MM.1S (cell line): Measurements from ENCODE around the gene NCBP2L.

Experiments
- DNase-seq: peaks from one replicate; pipeline ENCODE4 v3.0.0-alpha.2; 2015
- H2AFZ ChIP-seq: fragments of 300-600 bp; sonication (generic); 2 replicates; pipeline ENCODE4 v1.6.0; 2016; ENCODE audit warnings: antibody characterized with exemption, low read length
- H3F3A ChIP-seq: fragments of 300-600 bp; sonication (generic); 2 replicates; pipeline ENCODE4 v1.6.1; 2016; ENCODE audit warnings: mild to moderate bottlenecking, antibody characterized with exemption, low read length, moderate library complexity, mixed read lengths; ENCODE audit not compliant: insufficient read depth
- H3K27ac ChIP-seq: fragments of 300-600 bp; sonication (generic); 2 replicates; pipeline ENCODE4 v1.5.1; 2016; ENCODE audit warnings: mild to moderate bottlenecking, low read length
- H3K27me3 ChIP-seq: fragments of 300-600 bp; sonication (generic); replicated peaks from 2 replicates; pipeline ENCODE4 v1.6.0; 2016; ENCODE audit warnings: low read length; ENCODE audit not compliant: insufficient read depth
- H3K36me3 ChIP-seq: fragments of 300-600 bp; sonication (generic); replicated peaks from 2 replicates; pipeline ENCODE4 v1.6.1; 2016; ENCODE audit warnings: mild to moderate bottlenecking, low read length, mixed read lengths; ENCODE audit not compliant: insufficient read depth
- H3K4me1 ChIP-seq: fragments of 300-600 bp; sonication (generic); 2 replicates; pipeline ENCODE4 v1.6.1; 2016; ENCODE audit warnings: low read length, mixed read lengths
- H3K4me2 ChIP-seq: fragments of 300-600 bp; sonication (generic); 2 replicates; pipeline ENCODE4 v1.6.0; 2016; ENCODE audit warnings: low read depth, low read length
- H3K4me3 ChIP-seq: fragments of 300-600 bp; sonication (generic); 2 replicates; pipeline ENCODE4 v1.5.1; 2016; ENCODE audit warnings: low read length, mixed read lengths
- H3K79me2 ChIP-seq: fragments of 300-600 bp; sonication (generic); 2 replicates; pipeline ENCODE4 v1.6.1; 2016; ENCODE audit warnings: mixed run types, low read length, mixed read lengths
- H3K9ac ChIP-seq: fragments of 300-600 bp; sonication (generic); 2 replicates; pipeline ENCODE4 v1.6.1; 2016; ENCODE audit warnings: low read length, mixed read lengths
- H3K9me2 ChIP-seq: fragments of 300-600 bp; sonication (generic); replicated peaks from 2 replicates; pipeline ENCODE4 v1.6.1; 2016; ENCODE audit warnings: mild to moderate bottlenecking, low read length, mixed read lengths; ENCODE audit not compliant: insufficient read depth
- H3K9me3 ChIP-seq: fragments of 300-600 bp; sonication (generic); replicated peaks from 2 replicates; pipeline ENCODE4 v1.6.1; 2016; ENCODE audit warnings: mild to moderate bottlenecking, low read length, mixed read lengths; ENCODE audit not compliant: insufficient read depth
- H4K20me1 ChIP-seq: fragments of 300-600 bp; sonication (generic); 2 replicates; pipeline ENCODE4 v1.6.1; 2016; ENCODE audit warnings: mild to moderate bottlenecking, low read length, moderate library complexity, mixed read lengths; ENCODE audit not compliant: insufficient read depth
- EZH2 ChIP-seq: fragments of 300-600 bp; sonication (generic); optimal IDR thresholded peaks from 2 replicates; pipeline ENCODE3; 2017; ENCODE audit warnings: low read depth, mild to moderate bottlenecking, antibody characterized with exemption, low read length, mixed read lengths
- EZH2phosphoT487 ChIP-seq: fragments of 300-600 bp; sonication (generic); IDR thresholded peaks from 2 replicates; pipeline ENCODE4 v1.6.1; 2018; ENCODE audit warnings: antibody characterized with exemption, low read length
- TF ChIP-seq, protein P1 (sequence below): fragments of 300-600 bp; sonication (generic); IDR thresholded peaks from 2 replicates; pipeline ENCODE4 v1.5.1; 2016; ENCODE audit warnings: antibody characterized with exemption, low read length, mixed read lengths

The NCBP2L gene

GRCh38 chrX:107750861-107751445, 26.6 kb upstream of the NCBP2L start:
- H4K20me1 ChIP-seq = no peaks in the 10 kb centered on the region
- TF ChIP-seq, protein P1, sequence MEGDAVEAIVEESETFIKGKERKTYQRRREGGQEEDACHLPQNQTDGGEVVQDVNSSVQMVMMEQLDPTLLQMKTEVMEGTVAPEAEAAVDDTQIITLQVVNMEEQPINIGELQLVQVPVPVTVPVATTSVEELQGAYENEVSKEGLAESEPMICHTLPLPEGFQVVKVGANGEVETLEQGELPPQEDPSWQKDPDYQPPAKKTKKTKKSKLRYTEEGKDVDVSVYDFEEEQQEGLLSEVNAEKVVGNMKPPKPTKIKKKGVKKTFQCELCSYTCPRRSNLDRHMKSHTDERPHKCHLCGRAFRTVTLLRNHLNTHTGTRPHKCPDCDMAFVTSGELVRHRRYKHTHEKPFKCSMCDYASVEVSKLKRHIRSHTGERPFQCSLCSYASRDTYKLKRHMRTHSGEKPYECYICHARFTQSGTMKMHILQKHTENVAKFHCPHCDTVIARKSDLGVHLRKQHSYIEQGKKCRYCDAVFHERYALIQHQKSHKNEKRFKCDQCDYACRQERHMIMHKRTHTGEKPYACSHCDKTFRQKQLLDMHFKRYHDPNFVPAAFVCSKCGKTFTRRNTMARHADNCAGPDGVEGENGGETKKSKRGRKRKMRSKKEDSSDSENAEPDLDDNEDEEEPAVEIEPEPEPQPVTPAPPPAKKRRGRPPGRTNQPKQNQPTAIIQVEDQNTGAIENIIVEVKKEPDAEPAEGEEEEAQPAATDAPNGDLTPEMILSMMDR = no peak
- TF ChIP-seq EZH2 (no peak), EZH2phosphoT487 (no peak)
- no peaks in the 10 kb centered on the region for H3K27me3 ChIP-seq
- no peaks in the 10 kb centered on the region for H3K9me2 ChIP-seq
- H3K27ac ChIP-seq = no peak overlapping the region
- no peaks in the 10 kb centered on the region for H3K9me3 ChIP-seq
- H3K4me1 ChIP-seq = no peaks in the 10 kb centered on the region
- H3K79me2 ChIP-seq = no peaks in the 10 kb centered on the region
- H3F3A ChIP-seq = no peaks in the 10 kb centered on the region
- no peak overlapping the region for H3K4me2 ChIP-seq
- DNase-seq = no peak
- H2AFZ ChIP-seq = no peak overlapping the region
- no peaks in the 10 kb centered on the region for H3K36me3 ChIP-seq
- no peak overlapping the region for H3K9ac ChIP-seq
- H3K4me3 ChIP-seq = no peak overlapping the region

DNA sequence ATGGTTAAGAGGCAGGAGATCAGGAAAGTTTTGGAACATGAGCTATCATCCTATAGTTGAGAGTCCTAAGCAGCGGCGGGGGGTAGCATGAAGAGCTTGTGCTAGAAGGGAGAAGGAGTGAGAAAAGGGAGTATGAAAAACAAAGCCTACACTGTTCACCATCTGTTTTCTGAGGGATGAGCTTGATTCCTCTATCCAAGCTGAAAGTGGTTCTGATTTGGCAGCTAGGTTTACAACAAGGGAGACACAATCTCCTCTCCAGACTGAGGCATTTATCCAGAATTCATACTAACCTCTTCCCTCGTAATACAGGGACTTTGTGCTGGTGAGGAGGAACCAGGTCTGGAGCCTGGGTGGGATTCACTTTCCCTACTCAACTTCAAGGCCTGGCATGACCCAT, 25.5 kb upstream of the NCBP2L start:
- Histone ChIP-seq H3K36me3 (no peaks in the 10 kb centered on the region), H3K4me1 (no peaks in the 10 kb centered on the region), H3K4me2 (no peak overlapping the region), H3K79me2 (no peaks in the 10 kb centered on the region), H3K27me3 (no peaks in the 10 kb centered on the region), H3K9me3 (no peaks in the 10 kb centered on the region), H3K9ac (no peak overlapping the region), H3F3A (no peaks in the 10 kb centered on the region), H3K9me2 (no peaks in the 10 kb centered on the region), H3K27ac (no peak overlapping the region), H4K20me1 (no peaks in the 10 kb centered on the region), H3K4me3 (no peak overlapping the region), H2AFZ (no peak overlapping the region)
- DNase-seq = no peak
- TF ChIP-seq, protein P1 = no peak
- TF ChIP-seq EZH2phosphoT487 (no peak), EZH2 (no peak)

- Histone ChIP-seq H3K4me3 (no peak overlapping the region), H3K4me1 (no peaks in the 10 kb centered on the region), H3K79me2 (no peaks in the 10 kb centered on the region), H3K9me2 (no peaks in the 10 kb centered on the region), H3K27ac (no peak overlapping the region), H3F3A (no peaks in the 10 kb centered on the region), H3K9ac (no peak overlapping the region), H3K27me3 (no peaks in the 10 kb centered on the region), H3K9me3 (no peaks in the 10 kb centered on the region), H3K4me2 (no peak overlapping the region), H4K20me1 (no peaks in the 10 kb centered on the region), H3K36me3 (no peaks in the 10 kb centered on the region), H2AFZ (no peak overlapping the region)
- no peak for DNase-seq
- TF ChIP-seq EZH2 (no peak), EZH2phosphoT487 (no peak)
- TF ChIP-seq, protein P1 = no peak
These were observed 24.8 kb upstream of the NCBP2L start for GRCh38 chrX:107752714-107753113.
